Small intestine (tissue), 7 donors: Measurements from ENCODE around the gene FNIP1. TPM values are rescaled to one million over a fixed set of nuclear protein-coding genes. Genes with fewer than 3 reads are reported as not detected.
"Not testable (repeated sequence)": the region's sequence is repeated elsewhere in the genome, so short reads cannot be mapped to it uniquely, and the experiment has no call there.

Source experiments
- DNase-seq, 2 donors: peaks; one replicate each; pipeline versions ENCODE4 v3.0.0 to v3.0.0-alpha.2; 2013
- FAIRE-seq: peaks from 2 replicates; lab custom pipeline; 2012; peaks lifted over from hg19 to GRCh38; lab: Jason Lieb, UNC
- H3K27ac ChIP-seq, 3 donors: one replicate each; pipeline ENCODE4 v1.5.1; 2013; ENCODE audit warnings: low read length in 2 of 3, mild to moderate bottlenecking in 2 of 3, control low read depth in 1 of 3, inconsistent platforms in 1 of 3, low read depth in 1 of 3, moderate library complexity in 1 of 3
- H3K27me3 ChIP-seq, 3 donors: one replicate each; pipeline ENCODE4 v1.6.1; 2013; ENCODE audit warnings: low read length in 3 of 3, inconsistent platforms in 1 of 3; ENCODE audit not compliant: control insufficient read depth in 3 of 3, insufficient read depth in 3 of 3
- H3K36me3 ChIP-seq, 3 donors: one replicate each; pipeline ENCODE4 v1.6.1; 2013; ENCODE audit warnings: low read length in 3 of 3, inconsistent platforms in 1 of 3, low read depth in 1 of 3, mild to moderate bottlenecking in 1 of 3, moderate library complexity in 1 of 3; ENCODE audit not compliant: control insufficient read depth in 3 of 3, insufficient read depth in 2 of 3
- H3K4me1 ChIP-seq, 3 donors: one replicate each; pipeline ENCODE4 v1.6.1; 2013; ENCODE audit warnings: low read length in 2 of 3, inconsistent platforms in 1 of 3, low read depth in 1 of 3, mild to moderate bottlenecking in 1 of 3, moderate library complexity in 1 of 3; ENCODE audit not compliant: control insufficient read depth in 3 of 3, insufficient read depth in 2 of 3
- H3K4me3 ChIP-seq, 3 donors: one replicate each; pipeline ENCODE4 v1.5.1; 2013; ENCODE audit warnings: low read length in 3 of 3, control low read depth in 1 of 3, inconsistent platforms in 1 of 3, low read depth in 1 of 3, mild to moderate bottlenecking in 1 of 3, moderate library complexity in 1 of 3
- H3K9me3 ChIP-seq, 2 donors: one replicate each; pipeline ENCODE4 v1.6.1; 2013; ENCODE audit warnings: low read depth in 1 of 2, low read length in 1 of 2; ENCODE audit not compliant: control insufficient read depth in 2 of 2, insufficient read depth in 1 of 2
- WGBS, 3 donors: extraction: QIAGEN DNeasy Blood & Tissue Kit; methylation state at CpG; one replicate each; pipeline ENCODE4 v1.1.7; 2013; 5-methylcytosine and 5-hydroxymethylcytosine counted together
- polyA plus RNA-seq, 4 donors: library from polyadenylated mRNA; stranded (reverse) in 3 of 4; unstranded in 1 of 4; fragments of 200-250 nt in 3 of 4; fragments of 120-200 nt in 1 of 4; gene quantifications; one replicate each; pipeline versions ENCODE4 v1.2.1 to v1.2.3, GENCODE V29; 2013
- donor health status: healthy with polysubstance abuse.
- donor health status: control.
- donor health status: control.
- donor health status: Bipolar disorder and iron deficiency.
- donor health status: healthy.

The FNIP1 gene
- polyA plus RNA-seq, 4 donors: 4.7 to 21.9 (median 5.7) TPM

GRCh38 chr5:131783357-131783756, 13.5 kb downstream of the FNIP1 start:
- H3K9me3 ChIP-seq: peaks cover 0 to 4% of the 10 kb centered on the region in 2 donors
- 81 to 96% (median 86%) methylated on average over 1 of the region's 1 CpG for WGBS, 3 donors
- DNase-seq (no peak), FAIRE-seq (no peak)
- peaks cover 0 to 3% (median 3%) of the 10 kb centered on the region in 3 donors for H3K4me1 ChIP-seq
- H3K27ac ChIP-seq: no peak overlapping the region
- no peaks in the 10 kb centered on the region for H3K27me3 ChIP-seq
- H3K4me3 ChIP-seq: no peak overlapping the region
- peaks cover 0 to 12% (median 0%) of the 10 kb centered on the region in 3 donors for H3K36me3 ChIP-seq

DNA sequence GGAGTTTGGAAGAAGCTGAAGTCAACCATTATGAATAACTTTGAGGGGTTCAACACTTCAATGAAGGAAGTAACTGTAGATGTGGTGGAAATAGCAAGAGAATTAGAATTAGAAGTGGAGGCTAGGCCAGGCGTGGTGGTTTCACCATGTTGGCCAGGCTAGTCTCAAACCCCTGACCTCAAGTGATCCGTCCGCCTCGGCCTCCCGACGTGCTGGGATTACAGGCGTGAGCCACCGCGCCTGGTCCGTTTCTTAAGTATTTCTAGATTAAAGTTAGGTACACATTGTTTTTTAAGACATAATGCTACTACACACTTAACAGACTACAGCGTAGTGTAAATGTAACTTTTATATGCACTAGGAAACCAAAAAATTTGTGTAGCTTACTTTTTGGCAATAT, 14.1 kb downstream of the FNIP1 start:
- Histone ChIP-seq H3K27me3 (no peaks in the 10 kb centered on the region), H3K9me3 (peaks cover 0 to 4% of the 10 kb centered on the region in 2 donors), H3K4me1 (peaks cover 0 to 3% (median 1%) of the 10 kb centered on the region in 3 donors), H3K27ac (no peak overlapping the region), H3K36me3 (peaks cover 0 to 11% (median 0%) of the 10 kb centered on the region in 3 donors), H3K4me3 (no peak overlapping the region)
- DNase-seq (no peak), FAIRE-seq (no peak)
- WGBS, 3 donors: 96 to 98% (median 98%) methylated on average over 11 of the region's 11 CpGs

DNA sequence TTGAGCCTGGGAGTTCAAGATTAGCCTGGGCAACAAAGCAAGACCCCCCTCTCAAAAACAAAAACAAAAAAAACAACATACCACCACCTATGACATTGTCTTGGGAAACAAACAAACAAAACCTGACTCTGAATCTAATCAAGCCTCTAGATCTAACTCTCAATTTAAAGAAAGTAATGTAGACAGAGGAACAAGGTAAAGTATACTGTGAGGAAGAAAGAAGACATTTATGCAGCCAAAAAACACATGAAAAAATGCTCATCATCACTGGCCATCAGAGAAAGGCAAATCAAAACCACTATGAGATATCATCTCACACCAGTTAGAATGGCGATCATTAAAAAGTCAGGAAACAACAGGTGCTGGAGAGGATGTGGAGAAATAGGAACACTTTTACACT, 18.7 kb downstream of the FNIP1 start:
- not testable (repeated sequence) for H3K4me1 ChIP-seq, H3K36me3 ChIP-seq, H3K4me3 ChIP-seq, H3K27ac ChIP-seq, H3K27me3 ChIP-seq, FAIRE-seq, H3K9me3 ChIP-seq, DNase-seq
- WGBS, 3 donors: 100% methylated on average over 1 of the region's 1 CpG; no CpG with 5 or more reads in 1 of the 3 donors

DNA sequence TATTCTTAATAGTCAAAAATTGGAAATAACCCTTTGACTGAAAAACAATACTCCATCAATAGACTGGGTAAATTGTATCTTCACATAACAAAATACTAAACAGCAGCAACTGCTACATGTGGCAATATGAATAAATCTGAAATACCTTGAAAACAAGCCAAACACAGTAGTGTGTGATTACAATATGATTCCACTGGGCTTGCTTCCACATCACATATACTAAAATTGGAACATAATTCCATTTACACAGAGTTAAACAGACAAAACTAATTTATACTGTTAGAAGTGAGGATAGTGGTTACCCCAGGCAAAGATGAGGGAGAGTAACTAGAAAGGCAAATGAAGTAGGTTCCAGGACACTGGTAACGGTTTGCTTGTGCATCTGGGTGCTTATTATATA, 20.4 kb downstream of the FNIP1 start:
- Histone ChIP-seq H3K36me3 (no peaks in the 10 kb centered on the region), H3K27ac (no peak overlapping the region), H3K4me1 (no peaks in the 10 kb centered on the region), H3K27me3 (no peaks in the 10 kb centered on the region), H3K4me3 (no peak overlapping the region), H3K9me3 (no peaks in the 10 kb centered on the region)
- no peak for FAIRE-seq
- WGBS, 3 donors: 74 to 89% (median 83%) methylated on average over 1 of the region's 1 CpG
- no peak for DNase-seq

DNA sequence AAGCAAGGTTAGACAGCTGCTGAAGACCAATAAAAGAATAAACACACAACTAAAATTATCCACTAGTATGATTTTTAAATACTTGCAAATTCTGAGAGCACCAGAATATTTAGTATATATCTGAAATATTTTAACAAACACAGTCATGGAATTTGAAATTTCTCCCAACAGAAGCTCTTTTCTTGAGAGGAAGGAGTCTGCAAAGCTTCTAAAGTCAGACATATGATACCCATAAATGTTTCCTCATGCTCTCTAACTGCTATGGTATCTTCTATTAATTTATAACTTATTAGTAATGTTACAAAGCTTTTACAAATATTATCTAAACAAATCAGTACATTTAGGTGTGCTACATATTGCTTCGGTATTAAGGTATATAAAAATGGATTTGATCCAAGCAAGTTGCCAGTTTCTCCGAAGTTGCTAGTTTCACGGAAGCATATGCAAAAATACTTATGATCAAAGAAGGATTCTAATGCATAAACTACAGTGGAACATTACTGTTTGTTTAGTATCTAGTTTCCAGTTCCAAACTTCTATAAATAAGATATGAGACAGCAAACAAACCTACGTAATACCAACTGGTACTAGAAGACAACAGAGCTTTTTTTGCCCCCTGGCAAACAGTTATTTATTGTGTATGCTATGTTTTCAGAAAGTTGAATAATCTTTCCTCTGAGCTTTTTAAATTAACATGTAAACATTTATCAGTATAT, 22.0 kb downstream of the FNIP1 start:
- H3K4me1 ChIP-seq: peaks cover 0 to 3% (median 2%) of the 10 kb centered on the region in 3 donors
- H3K27me3 ChIP-seq: no peaks in the 10 kb centered on the region
- no peaks in the 10 kb centered on the region for H3K36me3 ChIP-seq
- no peak overlapping the region for H3K4me3 ChIP-seq
- H3K9me3 ChIP-seq: no peaks in the 10 kb centered on the region
- FAIRE-seq (no peak), DNase-seq (no peak)
- 24 to 59% (median 48%) methylated on average over 4 of the region's 4 CpGs for WGBS, 3 donors
- H3K27ac ChIP-seq: no peak overlapping the region

- H3K4me3 ChIP-seq: no peak overlapping the region
- 89 to 94% (median 93%) methylated on average over 2 of the region's 2 CpGs for WGBS, 3 donors
- FAIRE-seq (no peak), DNase-seq (no peak)
- no peaks in the 10 kb centered on the region for H3K36me3 ChIP-seq
- H3K4me1 ChIP-seq: peaks cover 0 to 3% (median 2%) of the 10 kb centered on the region in 3 donors
- no peak overlapping the region for H3K27ac ChIP-seq
- no peaks in the 10 kb centered on the region for H3K9me3 ChIP-seq
- H3K27me3 ChIP-seq: no peaks in the 10 kb centered on the region
Measured at GRCh38 chr5:131773805-131774204, 23.0 kb downstream of the FNIP1 start.

DNA sequence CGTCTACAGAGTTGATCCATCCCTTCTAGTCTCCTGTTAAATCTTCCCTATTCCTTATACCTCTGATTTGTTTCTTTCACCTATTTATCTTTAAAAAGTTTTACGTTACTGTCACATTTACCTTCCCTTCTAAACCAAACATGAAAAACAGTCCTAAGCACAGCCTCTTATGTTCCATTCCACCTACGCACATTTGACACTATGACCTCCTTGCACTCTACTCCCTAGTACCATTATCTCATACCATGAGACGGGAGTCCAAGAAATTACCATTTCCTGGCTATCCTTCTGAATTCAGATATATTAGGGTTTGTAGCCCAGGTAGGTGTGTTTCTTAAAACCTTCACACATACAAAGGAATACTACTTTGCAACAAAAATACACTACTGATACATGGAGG, 25.1 kb downstream of the FNIP1 start:
- H3K9me3 ChIP-seq: peaks cover 0 to 5% of the 10 kb centered on the region in 2 donors
- DNase-seq: no peak
- FAIRE-seq: no peak
- H3K4me3 ChIP-seq: no peak overlapping the region
- WGBS, 3 donors: 88 to 93% (median 90%) methylated on average over 4 of the region's 4 CpGs
- H3K27ac ChIP-seq: no peak overlapping the region
- H3K4me1 ChIP-seq: peaks cover 0 to 5% (median 5%) of the 10 kb centered on the region in 3 donors
- H3K27me3 ChIP-seq: no peaks in the 10 kb centered on the region
- H3K36me3 ChIP-seq: peaks cover 0 to 3% (median 0%) of the 10 kb centered on the region in 3 donors

DNA sequence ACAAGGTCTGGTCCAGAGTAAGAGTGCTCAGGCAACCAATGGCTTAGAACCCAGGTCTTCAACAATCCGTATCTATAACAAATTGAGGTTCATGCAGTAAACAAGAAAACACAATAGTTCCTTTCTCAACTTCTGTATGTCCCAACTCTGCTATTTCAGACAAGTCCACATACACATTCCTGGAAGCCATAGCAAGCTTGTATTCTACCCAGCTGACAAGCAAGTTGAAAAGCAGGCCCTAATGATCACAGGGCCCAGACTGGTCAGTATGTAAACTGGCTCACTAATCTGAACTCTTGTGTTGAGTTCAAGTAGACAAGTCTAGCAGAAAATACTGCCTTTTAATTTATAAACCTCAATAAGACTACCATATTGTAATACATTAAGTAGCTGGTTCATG, 26.9 kb downstream of the FNIP1 start:
- H3K27ac ChIP-seq: no peak overlapping the region
- no peak for FAIRE-seq
- H3K9me3 ChIP-seq: peaks cover 0 to 11% of the 10 kb centered on the region in 2 donors
- no peak for DNase-seq
- H3K27me3 ChIP-seq: no peaks in the 10 kb centered on the region
- H3K4me3 ChIP-seq: no peak overlapping the region
- peaks cover 0 to 5% (median 5%) of the 10 kb centered on the region in 3 donors for H3K4me1 ChIP-seq
- peaks cover 0 to 7% (median 0%) of the 10 kb centered on the region in 3 donors for H3K36me3 ChIP-seq
- WGBS, 3 donors: 81 to 87% (median 83%) methylated on average over 1 of the region's 1 CpG
